Memory B cell (primary cell): Measurements from ENCODE around the gene SHOX.
"Not testable (repeated sequence)": the region's sequence is repeated elsewhere in the genome, so short reads cannot be mapped to it uniquely, and the experiment has no call there.

Source experiments
- ATAC-seq: fragments of 150-1000 bp; cut with Tn5 transposase; 2 replicates; pipeline ENCODE4 v1.10.0; 2021; ENCODE audit warnings: low read depth, mild to moderate bottlenecking, moderate library complexity
- DNase-seq, 2 donors: peaks; one replicate each; pipeline ENCODE4 v3.0.0; 2022; ENCODE audit warnings: low spot score in 2 of 2
- H3K27ac Mint-ChIP-seq: one replicate; pipeline ENCODE4 v1.8.0; 2022; ENCODE audit warnings: mild to moderate bottlenecking, moderate library complexity, mixed read lengths
- H3K27me3 Mint-ChIP-seq: one replicate; pipeline ENCODE4 v1.8.0; 2022; ENCODE audit warnings: mixed read lengths
- H3K36me3 Mint-ChIP-seq: one replicate; pipeline ENCODE4 v1.8.0; 2022; ENCODE audit warnings: mild to moderate bottlenecking, mixed read lengths
- H3K4me1 Mint-ChIP-seq: one replicate; pipeline ENCODE4 v1.8.0; 2022; ENCODE audit warnings: mixed read lengths
- H3K4me3 Mint-ChIP-seq: one replicate; pipeline ENCODE4 v1.8.0; 2022; ENCODE audit warnings: mild to moderate bottlenecking, moderate library complexity, mixed read lengths
- H3K9me3 Mint-ChIP-seq: one replicate; pipeline ENCODE4 v1.8.0; 2022; ENCODE audit warnings: mixed read lengths

SHOX gene

DNA sequence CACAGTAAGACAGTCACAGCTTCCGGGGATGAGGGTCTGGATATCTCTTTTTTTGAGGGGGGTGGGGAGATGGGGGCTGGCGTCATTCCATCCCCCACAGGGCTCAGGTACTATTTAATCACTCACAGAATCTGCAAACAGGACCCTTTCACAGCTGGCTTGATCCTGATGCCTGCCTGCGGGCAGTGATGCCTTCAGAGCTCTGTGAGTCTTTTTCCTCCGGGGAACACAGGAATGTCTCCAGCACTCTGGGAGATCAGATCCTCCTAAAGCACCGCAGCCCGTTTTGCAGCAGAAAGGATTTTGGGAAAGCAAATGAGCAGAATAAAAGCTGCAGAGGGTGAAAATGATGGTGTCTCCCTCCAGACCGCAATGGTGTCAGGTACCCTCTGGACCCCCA is 13.2 kb upstream of the SHOX start:
- peaks cover 8% of the 10 kb centered on the region for H3K36me3 Mint-ChIP-seq
- no peak for ATAC-seq
- H3K27me3 Mint-ChIP-seq = peaks cover 22% of the 10 kb centered on the region
- no peak overlapping the region for H3K4me3 Mint-ChIP-seq
- H3K4me1 Mint-ChIP-seq = peaks cover 8% of the 10 kb centered on the region
- H3K9me3 Mint-ChIP-seq = peaks cover 10% of the 10 kb centered on the region
- no peak overlapping the region for H3K27ac Mint-ChIP-seq
- DNase-seq = no peak

DNA sequence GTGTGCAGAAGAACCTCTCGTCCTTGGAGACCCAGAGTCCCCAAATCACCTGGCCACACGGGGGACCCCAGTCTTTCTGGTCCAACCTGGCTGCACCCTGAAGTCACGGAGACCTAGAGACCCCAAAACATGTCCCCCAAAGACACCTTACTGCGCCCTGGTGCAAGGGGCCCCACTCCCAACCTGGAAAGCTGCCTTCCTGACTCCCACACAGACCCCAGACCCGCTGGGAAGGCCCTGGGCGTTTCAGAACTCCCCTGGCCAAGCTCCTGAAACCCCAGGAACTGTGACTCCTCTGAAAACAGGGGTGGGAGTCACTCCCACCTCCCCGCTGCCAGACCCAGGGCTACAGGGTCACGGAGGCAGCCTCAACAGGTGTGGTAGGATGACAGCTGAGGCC is 12.7 kb upstream of the SHOX start:
- peaks cover 26% of the 10 kb centered on the region for H3K27me3 Mint-ChIP-seq
- DNase-seq = no peak
- H3K9me3 Mint-ChIP-seq = peaks cover 11% of the 10 kb centered on the region
- no peak overlapping the region for H3K4me3 Mint-ChIP-seq
- no peak overlapping the region for H3K27ac Mint-ChIP-seq
- ATAC-seq = no peak
- H3K36me3 Mint-ChIP-seq = peaks cover 8% of the 10 kb centered on the region
- H3K4me1 Mint-ChIP-seq = peaks cover 12% of the 10 kb centered on the region

DNA sequence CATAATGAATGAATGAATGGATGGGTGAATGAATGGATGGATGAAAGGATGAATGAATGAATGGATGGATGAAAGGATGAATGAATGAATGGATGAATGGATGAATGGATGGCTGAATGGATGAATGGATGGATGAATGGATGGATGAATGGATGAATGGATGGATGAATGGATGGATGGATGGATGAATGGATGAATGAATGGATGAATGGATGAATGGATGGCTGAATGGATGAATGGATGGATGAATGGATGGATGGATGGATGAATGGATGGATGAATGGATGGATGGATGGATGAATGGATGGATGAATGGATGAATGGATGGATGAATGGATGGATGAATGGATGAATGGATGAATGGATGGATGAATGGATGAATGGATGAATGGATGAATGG is 12.3 kb upstream of the SHOX start:
- not testable (repeated sequence) for ATAC-seq, H3K9me3 Mint-ChIP-seq, H3K36me3 Mint-ChIP-seq, H3K27ac Mint-ChIP-seq, DNase-seq, H3K4me3 Mint-ChIP-seq
- H3K27me3 Mint-ChIP-seq = peaks cover 25% of the 10 kb centered on the region
- H3K4me1 Mint-ChIP-seq = peaks cover 17% of the 10 kb centered on the region

DNA sequence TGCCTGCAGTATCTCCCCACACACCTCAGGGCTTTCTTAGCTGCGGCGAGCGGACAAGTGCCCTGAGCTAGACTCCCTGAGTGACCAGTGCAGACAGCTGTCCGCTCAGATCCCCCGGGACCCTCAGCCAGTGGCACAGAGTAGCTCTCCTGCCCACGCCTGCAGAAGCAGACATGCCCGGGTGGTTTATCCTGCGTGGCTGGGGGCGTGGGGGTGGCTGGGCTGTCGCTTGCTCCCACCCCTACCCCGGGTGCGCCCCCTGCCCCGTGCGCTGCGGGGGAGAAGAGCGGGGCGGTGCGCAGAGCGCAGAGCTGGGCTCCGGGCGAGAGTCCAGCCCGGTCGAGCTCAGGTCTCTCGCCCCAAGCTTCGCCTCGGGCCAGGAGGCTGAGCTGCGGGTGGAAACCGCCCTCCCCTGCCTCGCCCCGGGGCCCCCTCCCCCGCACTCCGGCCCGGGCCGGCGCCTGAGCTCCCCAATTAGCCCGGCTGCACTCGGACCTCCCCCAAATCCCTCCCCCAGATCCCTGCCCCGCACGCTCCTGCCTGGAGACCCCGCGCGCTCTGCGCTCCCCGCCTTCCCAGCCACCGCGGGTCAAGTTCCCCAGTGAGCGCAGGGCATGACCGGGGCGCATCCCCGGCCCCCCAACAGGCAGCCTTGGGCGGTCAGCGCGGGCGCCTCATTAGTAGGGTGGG is 11.7 kb upstream of the SHOX start:
- no peak overlapping the region for H3K27ac Mint-ChIP-seq
- peaks cover 17% of the 10 kb centered on the region for H3K4me1 Mint-ChIP-seq
- ATAC-seq (no peak), DNase-seq (no peak)
- H3K4me3 Mint-ChIP-seq = no peak overlapping the region
- peaks cover 7% of the 10 kb centered on the region for H3K9me3 Mint-ChIP-seq
- peaks cover 4% of the 10 kb centered on the region for H3K36me3 Mint-ChIP-seq
- H3K27me3 Mint-ChIP-seq = peaks cover 25% of the 10 kb centered on the region

DNA sequence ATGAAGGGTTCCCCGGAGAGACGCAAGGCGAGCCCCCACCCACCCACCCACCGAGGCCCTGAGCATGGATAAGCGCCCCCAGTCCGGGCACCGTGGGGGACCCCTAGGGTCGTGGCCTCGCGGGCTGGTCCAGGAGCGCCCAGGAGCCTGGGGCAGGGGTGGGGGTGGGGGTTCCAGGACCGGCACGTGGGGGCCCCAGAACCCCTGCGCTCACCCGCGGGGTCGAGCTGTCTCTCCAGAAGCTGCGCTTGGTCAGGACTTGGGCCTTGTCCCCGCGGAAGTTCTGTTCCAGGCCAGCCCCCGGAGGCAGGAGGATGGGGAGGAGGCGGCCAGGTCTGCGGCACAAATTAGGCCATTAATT is 11.2 kb upstream of the SHOX start:
- Mint-ChIP-seq H3K27me3 (peaks cover 23% of the 10 kb centered on the region), H3K9me3 (peaks cover 7% of the 10 kb centered on the region), H3K4me1 (peaks cover 17% of the 10 kb centered on the region), H3K27ac (no peak overlapping the region), H3K4me3 (no peak overlapping the region), H3K36me3 (peaks cover 4% of the 10 kb centered on the region)
- ATAC-seq (no peak), DNase-seq (no peak)

DNA sequence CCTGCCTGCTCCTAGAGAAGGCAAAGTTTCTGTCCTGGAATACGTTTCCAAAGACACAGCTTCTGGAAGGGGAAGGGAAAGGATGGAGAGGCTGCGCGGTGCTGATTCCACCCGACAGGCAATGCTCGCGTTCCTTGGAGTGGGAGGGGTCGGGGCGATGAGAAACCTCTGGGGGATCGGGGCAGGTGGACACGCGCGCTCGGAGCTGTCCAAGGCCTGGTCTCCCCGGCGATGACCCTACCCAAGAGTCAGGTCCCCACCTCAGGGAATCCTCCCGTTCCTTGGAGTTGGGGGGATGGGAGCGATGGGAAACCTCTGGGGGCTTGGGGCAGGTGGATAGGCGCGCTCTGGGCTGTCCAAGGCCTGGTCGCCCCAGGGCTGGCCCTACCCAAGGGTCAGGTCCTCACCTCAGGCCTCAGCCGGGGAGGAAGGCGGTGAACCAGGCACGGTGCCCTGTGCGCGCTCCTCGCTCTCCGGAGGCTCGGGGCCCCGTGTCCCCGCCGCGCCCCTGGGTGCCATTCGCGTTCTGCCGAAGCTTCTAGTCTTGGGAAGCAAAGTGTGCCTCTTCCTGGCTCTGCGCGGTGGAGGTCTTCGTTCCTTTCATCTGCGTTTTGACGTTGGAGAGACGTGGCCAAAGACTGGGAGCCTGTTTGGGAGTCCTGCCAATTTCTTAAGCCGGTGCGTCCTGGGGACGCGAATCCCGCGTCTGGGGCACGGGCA is 10.6 kb upstream of the SHOX start:
- no peak for ATAC-seq
- Mint-ChIP-seq H3K9me3 (peaks cover 7% of the 10 kb centered on the region), H3K27ac (no peak overlapping the region), H3K4me1 (peaks cover 17% of the 10 kb centered on the region), H3K36me3 (peaks cover 4% of the 10 kb centered on the region), H3K27me3 (peaks cover 23% of the 10 kb centered on the region), H3K4me3 (no peak overlapping the region)
- no peak for DNase-seq

DNA sequence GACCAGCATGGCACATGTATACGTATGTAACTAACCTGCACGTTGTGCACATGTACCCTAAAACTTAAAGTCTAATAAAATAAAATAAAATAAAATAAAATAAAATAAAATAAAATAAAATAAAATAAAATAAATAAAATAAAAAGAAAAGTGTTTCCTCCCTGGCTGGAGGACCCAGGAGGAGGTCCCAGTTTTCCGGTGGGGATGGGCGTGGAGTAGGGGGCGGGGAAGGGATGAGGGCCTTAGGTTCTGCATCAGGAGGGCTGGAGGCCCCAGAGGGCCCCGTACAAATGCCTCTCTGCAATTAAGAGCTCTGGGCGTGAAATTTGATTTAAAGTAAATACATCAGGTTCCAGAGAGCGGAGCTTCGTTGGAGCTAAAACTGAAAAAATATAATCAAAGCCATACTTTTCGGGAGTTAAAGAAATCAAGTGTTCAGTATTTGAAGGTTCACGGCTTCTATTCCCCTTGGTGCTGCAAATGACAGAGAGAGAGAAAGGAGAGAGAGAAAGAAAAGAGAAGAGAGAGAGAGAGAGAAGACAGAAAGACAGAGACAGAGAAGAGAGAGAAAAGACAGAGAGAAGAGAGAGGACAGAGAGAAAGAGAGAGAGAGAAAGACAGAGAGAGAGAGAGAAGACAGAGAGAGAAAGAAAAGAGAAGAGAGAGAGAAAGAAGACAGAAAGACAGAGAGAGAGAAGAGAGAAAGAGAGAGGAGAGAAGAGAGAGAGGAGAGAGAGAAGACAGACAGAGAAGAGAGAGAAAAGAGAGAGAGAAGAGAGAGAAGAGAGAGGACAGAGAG is 8.7 kb upstream of the SHOX start:
- Mint-ChIP-seq H3K9me3 (peaks cover 20% of the 10 kb centered on the region), H3K27me3 (peaks cover 34% of the 10 kb centered on the region), H3K36me3 (peaks cover 13% of the 10 kb centered on the region), H3K27ac (no peak overlapping the region), H3K4me3 (no peak overlapping the region), H3K4me1 (peaks cover 28% of the 10 kb centered on the region)
- ATAC-seq (no peak), DNase-seq (no peak)

DNA sequence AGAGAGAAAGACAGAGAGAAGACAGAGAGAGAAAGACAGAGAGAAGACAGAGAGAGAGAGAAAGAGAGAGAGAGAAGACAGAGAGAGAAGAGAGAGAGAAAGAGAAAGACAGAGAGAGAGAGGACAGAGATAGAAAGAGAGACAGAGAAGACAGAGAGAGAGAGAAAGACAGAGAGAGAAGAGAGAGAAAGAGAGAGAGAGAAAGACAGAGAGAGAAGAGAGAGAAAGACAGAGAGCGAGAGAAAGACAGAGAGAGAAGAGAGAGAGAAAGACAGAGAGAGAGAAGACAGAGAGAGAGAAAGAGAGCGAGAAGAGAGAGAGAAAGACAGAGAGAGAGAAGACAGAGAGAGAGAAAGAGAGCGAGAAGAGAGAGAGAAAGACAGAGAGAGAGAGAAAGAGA is 7.8 kb upstream of the SHOX start:
- Mint-ChIP-seq H3K9me3 (peaks cover 21% of the 10 kb centered on the region), H3K27me3 (peaks cover 37% of the 10 kb centered on the region), H3K4me1 (peaks cover 29% of the 10 kb centered on the region), H3K36me3 (peaks cover 13% of the 10 kb centered on the region)
- H3K27ac Mint-ChIP-seq, DNase-seq, H3K4me3 Mint-ChIP-seq, ATAC-seq: not testable (repeated sequence)

DNA sequence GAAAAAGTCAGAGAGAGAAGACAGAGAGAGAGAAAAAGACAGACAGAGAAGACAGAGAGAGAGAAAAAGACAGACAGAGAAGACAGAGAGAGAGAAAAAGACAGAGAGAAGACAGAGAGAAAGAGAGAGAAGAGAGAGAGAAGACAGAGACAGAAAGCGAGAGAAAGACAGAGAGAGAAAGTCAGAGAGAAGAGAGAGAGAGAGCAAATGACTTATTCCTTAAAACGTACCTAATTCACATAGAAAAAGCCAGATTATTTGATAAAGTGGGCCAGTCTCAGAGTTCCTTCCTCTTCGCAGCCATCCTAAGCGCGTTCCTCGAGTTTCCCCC is 7.4 kb upstream of the SHOX start:
- no peak for DNase-seq
- peaks cover 31% of the 10 kb centered on the region for H3K4me1 Mint-ChIP-seq
- no peak overlapping the region for H3K27ac Mint-ChIP-seq
- no peak overlapping the region for H3K4me3 Mint-ChIP-seq
- ATAC-seq = no peak
- H3K9me3 Mint-ChIP-seq = peaks cover 19% of the 10 kb centered on the region
- peaks cover 11% of the 10 kb centered on the region for H3K36me3 Mint-ChIP-seq
- H3K27me3 Mint-ChIP-seq = peaks cover 38% of the 10 kb centered on the region

DNA sequence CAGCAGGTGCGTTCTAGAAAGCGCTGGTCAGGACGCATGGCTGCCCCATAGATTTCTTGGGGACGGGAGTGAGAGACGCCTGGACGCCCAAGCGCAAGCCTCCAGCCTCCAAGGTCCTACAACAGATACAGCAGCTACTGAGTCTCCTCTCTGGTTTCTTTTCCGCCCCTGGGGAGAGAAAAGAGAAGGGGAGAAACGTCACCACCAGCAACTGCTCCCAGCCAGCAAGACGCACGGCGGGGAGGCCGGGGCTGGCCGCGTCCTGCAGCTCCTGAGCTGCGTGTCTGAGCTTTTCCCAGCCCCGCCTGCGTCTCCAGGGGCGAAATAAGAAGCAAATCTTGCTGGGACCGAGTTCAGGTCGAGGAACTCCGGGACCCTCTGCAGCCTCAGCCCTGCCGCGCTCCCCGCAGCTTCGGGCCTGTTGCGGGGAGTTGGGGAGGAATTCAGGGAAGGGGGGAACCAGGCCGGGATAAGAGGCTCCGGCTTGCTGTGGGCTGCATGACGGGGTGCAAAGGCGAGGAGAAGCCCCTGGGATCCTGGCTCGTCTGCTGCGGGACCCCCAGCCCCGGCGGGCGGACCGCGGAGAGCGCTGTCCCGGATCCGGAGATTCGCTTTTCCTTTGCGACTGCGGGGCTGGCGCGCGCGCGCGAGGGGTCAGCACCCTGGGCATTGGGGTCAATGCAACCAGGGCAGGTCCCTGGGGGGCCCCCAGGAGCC is 6.8 kb upstream of the SHOX start:
- Mint-ChIP-seq H3K4me1 (peaks cover 30% of the 10 kb centered on the region), H3K4me3 (no peak overlapping the region), H3K27ac (no peak overlapping the region), H3K36me3 (peaks cover 9% of the 10 kb centered on the region), H3K9me3 (peaks cover 16% of the 10 kb centered on the region), H3K27me3 (peaks cover 36% of the 10 kb centered on the region)
- DNase-seq (no peak), ATAC-seq (no peak)

DNA sequence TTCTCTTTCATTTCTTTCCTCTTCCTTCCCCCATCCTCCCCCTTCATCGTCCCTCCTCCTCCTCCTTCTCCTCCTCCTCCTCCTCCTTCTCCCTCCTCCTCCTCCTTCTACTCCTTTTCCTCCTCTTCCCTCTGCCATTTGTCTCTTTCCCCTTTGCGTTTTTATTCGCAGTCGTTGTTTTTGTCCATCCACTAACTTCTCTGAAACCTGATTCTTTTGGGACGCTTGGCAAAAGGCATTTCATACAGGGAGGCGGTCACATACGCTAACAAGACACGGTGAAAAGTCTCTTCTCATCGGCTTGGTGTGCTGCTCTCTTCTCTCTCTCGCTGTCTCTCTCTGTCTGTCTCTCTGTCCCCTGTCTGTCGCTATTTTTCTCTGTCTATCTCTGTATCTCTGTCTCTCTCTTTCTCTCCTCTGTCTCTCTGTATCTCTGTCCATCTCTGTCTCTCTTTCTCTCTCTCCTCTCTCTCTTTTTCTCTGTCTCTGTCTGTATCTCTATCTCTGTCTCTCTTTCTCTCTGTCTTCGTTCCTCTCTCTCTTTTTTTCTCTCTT is 5.4 kb upstream of the SHOX start:
- Mint-ChIP-seq H3K27me3 (peaks cover 42% of the 10 kb centered on the region), H3K9me3 (peaks cover 21% of the 10 kb centered on the region), H3K4me1 (peaks cover 36% of the 10 kb centered on the region), H3K27ac (no peak overlapping the region), H3K4me3 (no peak overlapping the region), H3K36me3 (peaks cover 14% of the 10 kb centered on the region)
- DNase-seq = no peak
- ATAC-seq = no peak

DNA sequence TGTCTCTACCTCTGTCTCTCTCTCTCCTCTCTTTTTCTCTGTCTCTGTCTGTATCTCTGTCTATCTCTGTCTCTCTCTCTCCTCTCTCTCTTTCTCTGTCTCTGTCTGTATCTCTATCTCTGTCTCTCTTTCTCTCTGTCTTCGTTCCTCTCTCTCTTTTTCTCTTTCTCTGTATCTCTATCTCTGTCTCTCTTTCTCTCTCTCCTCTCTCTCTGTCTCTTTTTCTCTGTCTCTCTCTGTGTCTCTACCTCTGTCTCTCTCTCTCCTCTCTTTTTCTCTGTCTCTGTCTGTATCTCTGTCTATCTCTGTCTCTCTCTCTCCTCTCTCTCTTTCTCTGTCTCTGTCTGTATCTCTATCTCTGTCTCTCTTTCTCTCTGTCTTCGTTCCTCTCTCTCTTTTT is 4.5 kb upstream of the SHOX start:
- not testable (repeated sequence) for H3K27ac Mint-ChIP-seq, DNase-seq, ATAC-seq, H3K4me3 Mint-ChIP-seq
- Mint-ChIP-seq H3K36me3 (peaks cover 14% of the 10 kb centered on the region), H3K4me1 (peaks cover 36% of the 10 kb centered on the region), H3K27me3 (peaks cover 42% of the 10 kb centered on the region), H3K9me3 (peaks cover 21% of the 10 kb centered on the region)

DNA sequence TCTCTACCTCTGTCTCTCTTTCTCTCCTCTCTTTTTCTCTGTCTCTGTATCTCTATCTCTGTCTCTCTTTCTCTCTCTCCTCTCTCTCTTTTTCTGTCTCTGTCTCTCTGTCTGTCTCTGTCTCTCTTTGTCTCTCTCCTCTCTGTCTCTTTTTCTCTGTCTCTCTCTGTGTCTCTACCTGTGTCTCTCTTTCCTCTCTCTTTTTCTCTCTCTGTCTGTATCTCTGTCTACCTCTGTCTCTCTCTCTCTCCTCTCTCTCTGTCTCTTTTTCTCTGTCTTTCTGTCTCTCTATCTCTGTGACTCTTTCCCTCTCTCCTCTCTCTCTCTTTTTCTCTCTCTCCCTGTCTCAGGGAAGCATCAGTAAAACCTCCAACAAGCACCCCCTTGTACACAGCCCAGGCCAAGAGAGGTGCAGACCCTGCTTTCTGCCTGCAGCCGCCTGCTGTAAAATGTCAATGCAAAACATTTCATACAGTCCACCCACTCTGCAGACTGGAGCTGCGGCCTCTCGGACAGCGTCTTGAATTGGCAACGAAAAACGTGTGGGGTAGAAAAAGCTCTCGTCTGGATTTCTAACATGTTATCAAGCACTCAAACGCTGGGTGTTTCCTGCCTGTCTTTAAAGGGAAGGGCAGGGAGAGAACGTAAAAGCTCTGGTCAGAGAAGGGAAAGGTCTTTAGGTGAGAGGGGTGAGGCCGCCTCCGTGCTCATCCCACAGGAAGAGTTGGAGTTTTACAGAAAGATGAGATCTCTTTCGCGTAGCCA is 3.7 kb upstream of the SHOX start:
- peak; percentile 14 for ATAC-seq

More for the DNA sequence above, 3.7 kb upstream of the SHOX start:
- no peak overlapping the region for H3K4me3 Mint-ChIP-seq
- H3K9me3 Mint-ChIP-seq = peaks cover 21% of the 10 kb centered on the region
- DNase-seq = no peak
- peaks cover 36% of the 10 kb centered on the region for H3K4me1 Mint-ChIP-seq
- peaks cover 14% of the 10 kb centered on the region for H3K36me3 Mint-ChIP-seq
- H3K27ac Mint-ChIP-seq = no peak overlapping the region
- peaks cover 44% of the 10 kb centered on the region for H3K27me3 Mint-ChIP-seq
